ENCODE data around the gene MBP. TPM values are rescaled to one million over a fixed set of nuclear protein-coding genes. Genes with fewer than 3 reads are reported as not detected.

Gene MBP
- total RNA-seq, 2 experiments from 2014 or later, result 75.4 to 79.2 TPM

DNA sequence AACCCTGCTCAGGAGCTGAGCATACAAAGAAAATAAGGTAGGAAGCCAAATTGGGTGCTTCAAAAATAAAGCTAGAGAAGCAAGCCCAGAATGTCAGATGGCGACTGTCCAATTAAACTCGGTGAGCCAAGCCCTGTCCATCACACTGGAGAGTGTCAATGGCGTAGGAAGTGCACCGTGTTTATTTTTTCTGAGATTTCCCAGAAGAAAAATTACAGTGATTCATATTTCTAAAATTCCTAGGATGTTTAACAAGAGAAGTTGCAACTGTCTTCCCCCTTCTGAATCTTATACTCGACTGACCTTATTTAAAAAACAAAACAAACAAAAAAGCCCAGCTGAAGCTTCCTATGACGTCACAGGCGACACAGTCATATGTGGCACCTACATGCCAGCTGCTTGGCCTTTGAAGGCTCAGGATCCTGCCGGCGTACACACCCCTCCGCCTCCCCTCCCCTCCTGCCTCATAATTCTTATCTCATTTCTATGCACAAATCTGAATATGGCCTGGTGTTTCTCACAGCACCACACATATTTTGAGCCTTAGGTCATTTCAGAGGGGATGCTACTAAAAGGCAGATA is 60.8 kb downstream of the MBP start:
- H3K4me1 Mint-ChIP-seq (ENCODE audit: low read depth), result peaks cover 92% of the 10 kb centered on the region
- no peaks in the 10 kb centered on the region for H3K27me3 Mint-ChIP-seq
- CTCF ChIA-PET, result interaction anchor here (1.1 to 2.1 kb wide), 3 partner anchors 9 to 71 kb away, joined by 3 to 7 read pairs (median 3); no protein-coding TSS in a partner anchor
- intact Hi-C loops (cut with DNase I, micrococcal nuclease), result no loop called here
- ATAC-seq (ENCODE audit: poor library complexity) (peak; percentile 60), DNase-seq (peak in 13 of 14 experiments; percentile 40 to 93 (median 65))
- TF ChIP-seq CTCF (IDR thresholded peaks at IDR 0.05), result no peak
- peaks cover 25% of the 10 kb centered on the region for H3K36me3 ChIP-seq (ENCODE audit: insufficient read depth, low read length)
- H3K27ac ChIP-seq (ENCODE audit: low read depth in 1 of 2, low read length in 2 of 2), result peak overlapping the region; percentile 56 to 81
- peaks cover 96% of the 10 kb centered on the region for H3K4me1 ChIP-seq (ENCODE audit: insufficient read depth, low read length)
- H3K4me3 Mint-ChIP-seq, result peak overlapping the region; percentile 80
- no peak overlapping the region for H3K4me3 ChIP-seq (ENCODE audit: low read length)
- H3K36me3 Mint-ChIP-seq (ENCODE audit: low read depth), result peaks cover 78% of the 10 kb centered on the region
- H3K27me3 ChIP-seq (ENCODE audit: control insufficient read depth in 1 of 2, insufficient read depth in 2 of 2, low read length in 2 of 2), result no peaks in the 10 kb centered on the region
- no peaks in the 10 kb centered on the region for H3K9me3 Mint-ChIP-seq
- POLR2A ChIA-PET, result interaction anchor here (0.6 to 1.3 kb wide), 7 partner anchors 8 to 60 kb away, joined by 3 to 6 read pairs (median 3); partner anchors contain the start of gene MBP
- H3K27ac Mint-ChIP-seq, result peak overlapping the region; percentile 98
- H3K9me3 ChIP-seq (ENCODE audit: control insufficient read depth in 1 of 2, insufficient read depth in 1 of 2, low read length in 2 of 2), result no peaks in the 10 kb centered on the region

DNA sequence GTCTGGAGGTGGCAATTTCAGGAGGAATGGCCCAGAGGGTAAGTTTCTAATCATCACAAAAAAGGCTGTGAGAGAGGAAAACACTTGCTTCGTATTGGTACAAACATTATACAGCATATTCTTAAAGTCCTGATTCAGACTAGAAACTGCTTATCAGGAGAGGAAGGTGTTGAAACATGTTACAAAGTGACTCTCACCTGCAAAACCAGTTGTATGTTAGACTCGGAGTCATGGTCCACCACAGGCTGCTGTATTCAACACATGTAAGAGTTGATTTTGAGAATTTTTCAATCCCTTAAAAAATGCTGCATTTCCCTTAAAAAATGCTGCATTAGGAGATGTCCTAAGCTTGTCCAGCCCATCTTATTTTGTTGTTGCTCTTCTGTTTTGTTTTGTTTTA is 61.5 kb downstream of the MBP start:
- peaks cover 21% of the 10 kb centered on the region for H3K36me3 ChIP-seq (ENCODE audit: insufficient read depth, low read length)
- H3K4me1 Mint-ChIP-seq (ENCODE audit: low read depth), result peaks cover 96% of the 10 kb centered on the region

DNA sequence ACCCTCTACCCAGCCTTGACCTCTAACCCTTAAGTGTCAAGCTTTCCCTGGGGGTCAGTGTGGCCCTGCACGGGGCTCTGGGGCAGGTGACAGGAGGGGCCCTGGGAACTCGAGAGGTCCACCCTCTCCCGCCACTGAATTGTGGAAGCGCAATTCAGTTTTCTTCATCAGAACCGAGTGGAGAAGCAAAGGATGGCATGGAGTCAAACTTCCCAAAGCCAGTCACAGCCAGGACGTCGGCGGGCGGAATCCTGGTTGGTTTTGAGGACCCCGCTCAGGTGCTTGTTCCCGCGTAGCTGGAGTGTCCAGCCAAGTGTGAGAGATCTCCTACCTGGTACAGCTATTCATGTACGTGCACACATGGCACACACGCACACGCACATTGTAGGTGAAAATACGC is 62.0 kb downstream of the MBP start:
- intact Hi-C loops (cut with DNase I, micrococcal nuclease), result loop anchor here in 1 of 2 experiments (1.0 kb wide), 1 partner anchor 8 kb away; no protein-coding TSS in a partner anchor
- Mint-ChIP-seq H3K4me1 (ENCODE audit: low read depth) (peaks cover 98% of the 10 kb centered on the region), H3K27me3 (no peaks in the 10 kb centered on the region), H3K4me3 (no peak overlapping the region), H3K9me3 (no peaks in the 10 kb centered on the region), H3K27ac (peak overlapping the region; percentile 98), H3K36me3 (ENCODE audit: low read depth) (peaks cover 81% of the 10 kb centered on the region)
- no peaks in the 10 kb centered on the region for H3K27me3 ChIP-seq (ENCODE audit: control insufficient read depth in 1 of 2, insufficient read depth in 2 of 2, low read length in 2 of 2)
- DNase-seq (no peak), ATAC-seq (ENCODE audit: poor library complexity) (no peak)
- CTCF ChIA-PET, result interaction anchor here (0.9 to 1.6 kb wide), 2 partner anchors 69 to 70 kb away, joined by 3 to 4 read pairs; no protein-coding TSS in a partner anchor
- H3K4me3 ChIP-seq (ENCODE audit: low read length), result no peak overlapping the region
- no peaks in the 10 kb centered on the region for H3K9me3 ChIP-seq (ENCODE audit: control insufficient read depth in 1 of 2, insufficient read depth in 1 of 2, low read length in 2 of 2)
- TF ChIP-seq CTCF (IDR thresholded peaks at IDR 0.05), result no peak
- H3K36me3 ChIP-seq (ENCODE audit: insufficient read depth, low read length), result peaks cover 25% of the 10 kb centered on the region
- peaks cover 96% of the 10 kb centered on the region for H3K4me1 ChIP-seq (ENCODE audit: insufficient read depth, low read length)
- H3K27ac ChIP-seq (ENCODE audit: low read depth in 1 of 2, low read length in 2 of 2), result peak overlapping the region; percentile 56 to 81
- POLR2A ChIA-PET, result interaction anchor here (4.4 kb wide), 1 partner anchor 30 kb away, joined by 33 read pairs; no protein-coding TSS in a partner anchor

More for the DNA sequence above, 61.5 kb downstream of the MBP start:
- no peak for ATAC-seq (ENCODE audit: poor library complexity)
- no peak for TF ChIP-seq CTCF (IDR thresholded peaks at IDR 0.05)
- H3K36me3 Mint-ChIP-seq (ENCODE audit: low read depth), result peaks cover 79% of the 10 kb centered on the region
- ChIA-PET POLR2A (interaction anchor here (1.0 to 1.3 kb wide), 2 partner anchors 37 to 61 kb away, joined by 3 to 4 read pairs; partner anchors contain the start of gene MBP), CTCF (interaction anchor here (1.3 to 2.1 kb wide), 2 partner anchors 9 to 71 kb away, joined by 3 to 7 read pairs; no protein-coding TSS in a partner anchor)
- Histone ChIP-seq H3K4me3 (ENCODE audit: low read length) (no peak overlapping the region), H3K27ac (ENCODE audit: low read depth in 1 of 2, low read length in 2 of 2) (peak overlapping the region; percentile 56 to 81), H3K4me1 (ENCODE audit: insufficient read depth, low read length) (peaks cover 96% of the 10 kb centered on the region), H3K27me3 (ENCODE audit: control insufficient read depth in 1 of 2, insufficient read depth in 2 of 2, low read length in 2 of 2) (no peaks in the 10 kb centered on the region), H3K9me3 (ENCODE audit: control insufficient read depth in 1 of 2, insufficient read depth in 1 of 2, low read length in 2 of 2) (no peaks in the 10 kb centered on the region)
- H3K27me3 Mint-ChIP-seq, result no peaks in the 10 kb centered on the region
- H3K4me3 Mint-ChIP-seq, result peak overlapping the region; percentile 45
- intact Hi-C loops (cut with DNase I, micrococcal nuclease), result no loop called here
- H3K9me3 Mint-ChIP-seq, result no peaks in the 10 kb centered on the region
- H3K27ac Mint-ChIP-seq, result peak overlapping the region; percentile 98
- DNase-seq, result no peak
